ENCODE results near the gene PLCL2.
A peak's percentile ranks its signal among the peaks of the same experiment; 100 is the strongest.

The PLCL2 gene

DNA sequence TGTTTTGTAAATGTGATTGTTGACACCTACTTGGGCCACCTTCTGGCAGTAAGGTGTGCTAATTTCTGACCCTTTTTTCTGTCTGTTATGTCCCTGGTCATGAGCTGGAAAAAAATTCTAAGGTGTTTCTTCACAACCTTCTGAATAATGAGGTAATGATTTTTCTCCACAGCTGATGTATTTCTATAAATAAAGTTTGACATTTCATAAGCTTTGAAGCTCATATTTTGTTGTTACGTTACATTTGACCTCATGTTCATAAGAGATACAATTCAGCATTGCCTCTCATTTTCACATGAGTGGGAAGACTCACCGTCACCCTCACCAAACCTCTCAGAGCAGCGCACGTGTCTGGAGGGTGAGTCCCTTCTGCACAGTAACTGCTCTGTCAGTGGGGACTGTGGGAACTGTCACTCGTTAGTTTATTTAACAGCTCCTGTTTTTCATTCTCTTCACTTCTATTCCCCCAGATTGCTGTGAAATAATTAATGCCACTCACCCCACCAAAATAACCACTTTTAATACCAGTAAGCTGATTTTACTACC lies 140.9 kb downstream of the PLCL2 start:
- FAIRE-seq (no peak), DNase-seq (ENCODE audit: insufficient read length, low spot score) (no peak)
- TF ChIP-seq, protein P1, sequence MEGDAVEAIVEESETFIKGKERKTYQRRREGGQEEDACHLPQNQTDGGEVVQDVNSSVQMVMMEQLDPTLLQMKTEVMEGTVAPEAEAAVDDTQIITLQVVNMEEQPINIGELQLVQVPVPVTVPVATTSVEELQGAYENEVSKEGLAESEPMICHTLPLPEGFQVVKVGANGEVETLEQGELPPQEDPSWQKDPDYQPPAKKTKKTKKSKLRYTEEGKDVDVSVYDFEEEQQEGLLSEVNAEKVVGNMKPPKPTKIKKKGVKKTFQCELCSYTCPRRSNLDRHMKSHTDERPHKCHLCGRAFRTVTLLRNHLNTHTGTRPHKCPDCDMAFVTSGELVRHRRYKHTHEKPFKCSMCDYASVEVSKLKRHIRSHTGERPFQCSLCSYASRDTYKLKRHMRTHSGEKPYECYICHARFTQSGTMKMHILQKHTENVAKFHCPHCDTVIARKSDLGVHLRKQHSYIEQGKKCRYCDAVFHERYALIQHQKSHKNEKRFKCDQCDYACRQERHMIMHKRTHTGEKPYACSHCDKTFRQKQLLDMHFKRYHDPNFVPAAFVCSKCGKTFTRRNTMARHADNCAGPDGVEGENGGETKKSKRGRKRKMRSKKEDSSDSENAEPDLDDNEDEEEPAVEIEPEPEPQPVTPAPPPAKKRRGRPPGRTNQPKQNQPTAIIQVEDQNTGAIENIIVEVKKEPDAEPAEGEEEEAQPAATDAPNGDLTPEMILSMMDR (IDR thresholded peaks at IDR 0.05; ENCODE audit: insufficient read depth, missing control alignments) = no peak

DNA sequence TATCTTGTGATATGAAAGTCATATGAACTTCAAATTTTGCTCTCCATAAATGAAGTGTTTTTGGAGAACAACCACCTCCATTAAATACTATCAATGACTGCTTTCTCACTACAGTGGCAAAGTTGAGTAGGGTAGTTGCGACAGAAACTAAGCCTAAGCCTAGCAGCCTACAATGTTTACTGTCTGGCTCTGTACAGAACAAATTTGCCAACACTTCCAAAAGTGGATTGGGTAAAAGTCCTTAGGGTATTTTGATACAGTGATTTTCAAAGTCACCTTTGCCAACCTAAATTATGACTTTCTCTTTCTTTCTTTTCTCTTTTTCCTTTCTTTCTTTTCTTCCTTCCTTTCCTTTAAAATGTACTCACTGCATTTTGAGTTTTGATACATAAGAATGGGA lies 142.6 kb downstream of the PLCL2 start:
- FAIRE-seq (peak; percentile 35), DNase-seq (ENCODE audit: insufficient read length, low spot score) (no peak)
- TF ChIP-seq, protein P1 (IDR thresholded peaks at IDR 0.05; ENCODE audit: insufficient read depth, missing control alignments) = no peak

DNA sequence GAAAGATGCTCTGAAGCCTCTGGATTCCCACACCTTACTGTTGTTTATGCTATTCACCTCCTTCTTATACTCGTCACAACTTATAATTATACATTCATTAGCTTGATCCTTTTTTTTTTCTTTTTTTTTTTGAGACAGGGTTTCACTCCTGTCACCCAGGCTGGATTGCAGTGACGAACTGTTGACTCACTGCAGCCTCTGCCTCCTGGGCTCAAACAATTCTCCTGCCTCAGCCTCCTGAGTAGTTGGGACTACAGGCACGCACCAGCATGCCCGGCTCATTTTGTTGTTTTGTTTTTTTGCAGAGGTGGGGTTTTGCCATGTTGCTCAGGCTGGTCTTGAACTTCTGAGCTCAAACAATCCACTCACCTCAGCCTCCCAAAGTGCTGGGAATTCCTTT lies 143.6 kb downstream of the PLCL2 start:
- no peak for FAIRE-seq
- TF ChIP-seq, protein P1 (IDR thresholded peaks at IDR 0.05; ENCODE audit: insufficient read depth, missing control alignments) = no peak
- DNase-seq (ENCODE audit: insufficient read length, low spot score) = no peak

DNA sequence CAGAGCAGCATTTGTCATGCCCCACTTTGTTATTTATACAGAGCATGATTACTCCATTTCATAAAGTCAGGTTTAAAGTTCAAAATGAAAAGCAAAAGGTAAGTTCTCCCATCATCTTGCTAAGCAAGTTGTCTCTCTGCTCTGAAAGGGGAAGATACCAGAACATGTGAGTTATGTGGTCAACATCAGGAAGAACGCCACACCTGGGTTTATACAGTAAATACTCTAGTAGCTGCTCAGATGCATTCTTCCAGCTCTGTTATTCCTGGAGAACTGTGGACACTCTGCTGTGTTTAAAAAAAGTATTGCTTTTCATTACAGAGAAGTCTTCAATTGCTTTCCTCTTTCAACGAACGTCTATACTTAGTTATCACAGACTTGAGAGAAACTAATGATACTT lies 145.7 kb downstream of the PLCL2 start:
- FAIRE-seq = no peak
- TF ChIP-seq, protein P1 (IDR thresholded peaks at IDR 0.05; ENCODE audit: insufficient read depth, missing control alignments) = no peak
- DNase-seq (ENCODE audit: insufficient read length, low spot score) = no peak

DNA sequence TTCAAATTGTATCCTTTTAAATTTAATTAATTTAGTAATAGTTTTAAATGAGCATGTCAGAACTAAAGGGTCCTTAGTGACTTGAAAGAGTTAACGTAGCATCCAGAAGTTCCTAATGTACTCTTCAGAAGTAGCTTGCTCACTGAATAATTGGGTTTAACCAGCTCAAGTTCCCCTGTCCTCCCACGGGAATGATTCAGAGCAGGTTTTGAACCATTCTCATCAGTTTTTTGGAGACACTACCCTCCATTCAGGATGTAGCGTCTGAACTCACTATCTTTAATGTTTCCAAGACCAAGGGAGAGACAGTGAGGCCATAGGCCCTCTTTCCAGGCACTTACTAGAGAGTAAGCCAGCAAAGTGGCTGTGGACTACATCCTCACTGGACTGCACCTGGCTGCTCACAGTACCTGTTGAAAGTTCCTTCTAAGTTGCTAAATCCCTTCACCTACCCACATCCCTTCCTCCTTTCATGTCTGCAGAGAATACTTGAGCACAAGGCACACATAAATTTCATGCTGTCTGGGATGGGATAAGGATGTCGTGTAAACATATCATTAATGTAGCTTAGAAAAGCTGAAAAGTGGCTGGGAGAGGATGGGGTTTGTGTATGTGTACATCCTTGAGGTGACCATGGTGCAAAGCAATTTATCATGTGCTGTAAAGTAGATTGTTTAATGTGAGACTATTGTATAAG lies 146.3 kb downstream of the PLCL2 start:
- TF ChIP-seq, protein P1 (IDR thresholded peaks at IDR 0.05; ENCODE audit: insufficient read depth, missing control alignments) = no peak
- no peak for DNase-seq (ENCODE audit: insufficient read length, low spot score)
- FAIRE-seq = no peak

DNA sequence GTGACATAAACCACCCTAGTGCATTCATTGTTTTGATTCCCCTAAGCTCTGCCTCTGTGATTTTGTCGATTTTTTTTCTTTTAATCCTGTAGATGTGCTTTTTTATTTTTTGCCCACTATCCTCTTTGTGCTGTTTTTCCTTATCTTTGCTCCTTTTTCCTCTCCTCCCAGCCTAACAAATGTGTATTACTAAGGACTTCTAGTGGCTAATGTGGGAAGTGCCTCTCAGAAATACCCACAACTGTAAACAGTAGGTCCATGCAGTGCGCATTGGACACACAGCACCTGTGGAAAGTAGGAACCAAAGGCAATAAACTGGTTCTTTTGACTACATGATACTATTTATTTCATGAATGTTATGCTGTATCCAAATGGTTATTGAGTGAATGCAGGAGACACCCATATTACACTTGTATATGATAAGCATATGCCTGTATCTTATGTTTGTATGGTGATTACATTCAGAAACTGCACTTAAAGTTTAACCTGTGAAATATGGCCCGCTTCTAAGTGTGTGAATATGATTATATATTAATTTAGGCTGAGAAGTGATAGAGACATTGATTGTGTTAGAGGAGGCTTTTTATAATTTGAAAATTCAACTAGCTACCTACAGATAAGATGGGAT lies 147.8 kb downstream of the PLCL2 start:
- DNase-seq (ENCODE audit: insufficient read length, low spot score) = no peak
- TF ChIP-seq, protein P1 (IDR thresholded peaks at IDR 0.05; ENCODE audit: insufficient read depth, missing control alignments) = peak; percentile 87
- no peak for FAIRE-seq

All from D721Med (cell line).